GM12872 (cell line): ENCODE results near the gene SUSD3.

Source experiments
- CTCF ChIP-seq: IDR thresholded peaks from 3 replicates; pipeline ENCODE4 v1.5.1; 2011; ENCODE audit warnings: low read depth, mild to moderate bottlenecking, low read length, moderate library complexity; ENCODE audit not compliant: insufficient read depth

The SUSD3 gene

GRCh38 chr9:93061791-93062763 lies 3.6 kb downstream of the SUSD3 start:
- peak; percentile 27; the same call in 1 of the 3 replicates for TF ChIP-seq CTCF

GRCh38 chr9:93064392-93065134 lies 6.1 kb downstream of the SUSD3 start:
- TF ChIP-seq CTCF = no peak

- no peak for TF ChIP-seq CTCF
Observed at GRCh38 chr9:93065135-93065720, 6.7 kb downstream of the SUSD3 start.

GRCh38 chr9:93066978-93067603 lies 8.6 kb downstream of the SUSD3 start:
- TF ChIP-seq CTCF = no peak

- TF ChIP-seq CTCF = no peak
Observed at GRCh38 chr9:93068956-93069355, 10.5 kb downstream of the SUSD3 start.

GRCh38 chr9:93071464-93071863 lies 13.0 kb downstream of the SUSD3 start:
- TF ChIP-seq CTCF = no peak
